Fibroblast of lung (primary cell): ENCODE measurements around the gene CSNK1E.

Source experiments
- EZH2 ChIP-seq: IDR thresholded peaks from 2 replicates; pipeline ENCODE4 v1.5.1; 2012; ENCODE audit warnings: low read length, control low read depth, mild to moderate bottlenecking; ENCODE audit errors: missing control alignments
- TF ChIP-seq, protein P1 (sequence below), 2 donors: IDR thresholded peaks in 1 of 2; conservative IDR thresholded peaks in 1 of 2; 1 replicate in 1 of 2; 2 replicates in 1 of 2; pipeline ENCODE4 v1.5.1; 2011 to 2012; ENCODE audit warnings: low read length in 2 of 2, control low read depth in 1 of 2, inconsistent platforms in 1 of 2, low read depth in 1 of 2, mild to moderate bottlenecking in 1 of 2

DNA sequence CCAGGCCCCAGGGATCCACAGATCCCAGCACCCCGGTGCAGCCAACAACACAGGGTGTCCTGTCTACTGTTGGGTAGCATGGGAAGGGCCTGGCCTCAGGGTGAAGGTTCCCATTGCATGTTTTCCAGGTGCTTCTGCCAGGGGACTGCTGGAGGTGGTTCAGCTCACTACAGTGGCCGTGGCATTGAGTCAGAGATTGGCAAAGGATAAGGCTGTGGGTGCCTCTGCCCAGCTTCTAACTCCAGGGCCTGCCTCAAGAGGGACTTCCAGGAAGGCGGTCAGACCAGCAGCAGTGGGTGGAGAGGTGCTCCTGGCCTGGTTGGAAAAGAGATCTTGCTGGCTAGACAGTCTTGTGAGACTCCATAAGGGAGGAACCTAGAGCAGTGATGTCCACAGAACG, 20.9 kb downstream of the CSNK1E start:
- TF ChIP-seq, protein P1, sequence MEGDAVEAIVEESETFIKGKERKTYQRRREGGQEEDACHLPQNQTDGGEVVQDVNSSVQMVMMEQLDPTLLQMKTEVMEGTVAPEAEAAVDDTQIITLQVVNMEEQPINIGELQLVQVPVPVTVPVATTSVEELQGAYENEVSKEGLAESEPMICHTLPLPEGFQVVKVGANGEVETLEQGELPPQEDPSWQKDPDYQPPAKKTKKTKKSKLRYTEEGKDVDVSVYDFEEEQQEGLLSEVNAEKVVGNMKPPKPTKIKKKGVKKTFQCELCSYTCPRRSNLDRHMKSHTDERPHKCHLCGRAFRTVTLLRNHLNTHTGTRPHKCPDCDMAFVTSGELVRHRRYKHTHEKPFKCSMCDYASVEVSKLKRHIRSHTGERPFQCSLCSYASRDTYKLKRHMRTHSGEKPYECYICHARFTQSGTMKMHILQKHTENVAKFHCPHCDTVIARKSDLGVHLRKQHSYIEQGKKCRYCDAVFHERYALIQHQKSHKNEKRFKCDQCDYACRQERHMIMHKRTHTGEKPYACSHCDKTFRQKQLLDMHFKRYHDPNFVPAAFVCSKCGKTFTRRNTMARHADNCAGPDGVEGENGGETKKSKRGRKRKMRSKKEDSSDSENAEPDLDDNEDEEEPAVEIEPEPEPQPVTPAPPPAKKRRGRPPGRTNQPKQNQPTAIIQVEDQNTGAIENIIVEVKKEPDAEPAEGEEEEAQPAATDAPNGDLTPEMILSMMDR (conservative IDR thresholded peaks at IDR 0.05 in 1 of 2, IDR thresholded peaks at IDR 0.05 in 1 of 2; ENCODE audit: low read depth in 1 of 2, low read length in 2 of 2): no peak
- TF ChIP-seq EZH2: no peak
